ENCODE results near the gene OR52K2. TPM values are rescaled to one million over a fixed set of nuclear protein-coding genes. Genes with fewer than 3 reads are reported as not detected.
"Not testable (repeated sequence)": the region's sequence is repeated elsewhere in the genome, so short reads cannot be mapped to it uniquely, and the experiment has no call there.

Gene OR52K2
- total RNA-seq (ENCODE audit: low replicate concordance): not detected in 2 replicates

DNA sequence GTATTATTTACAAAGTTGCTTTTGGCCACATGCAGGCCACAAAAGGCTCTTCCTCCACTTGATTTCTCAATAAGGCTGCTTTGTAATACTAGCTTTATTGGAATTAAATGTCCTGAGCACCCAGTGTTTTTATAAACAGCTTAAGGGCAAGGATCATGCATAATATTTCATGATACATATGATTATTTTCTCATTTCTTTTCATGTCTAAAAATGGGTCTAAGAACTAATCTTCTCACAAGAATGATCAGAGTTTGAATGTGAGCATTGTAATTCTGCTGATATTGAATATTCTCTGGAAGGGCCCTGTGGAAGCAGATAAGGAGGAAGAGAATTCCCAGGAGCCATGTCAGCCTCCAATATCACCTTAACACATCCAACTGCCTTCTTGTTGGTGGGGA is at the start of gene OR52K2:
OR52K2 (plus strand) TSS at position 301 of the 400 bp plus-strand sequence; CDS start at position 346, 45 bp downstream.
- Histone ChIP-seq H3K79me2 (ENCODE audit: low read depth) (no peaks in the 10 kb centered on the region), H3K9ac (no peak within 1 kb of the TSS), H4K20me1 (ENCODE audit: low read depth) (no peaks in the 10 kb centered on the region), H3K4me1 (no peaks in the 10 kb centered on the region), H3K9me3 (ENCODE audit: low read depth) (no peaks in the 10 kb centered on the region), H3K27ac (no peak within 1 kb of the TSS), H3K4me2 (no peak within 1 kb of the TSS), H3K4me3 (no peak within 1 kb of the TSS), H2AFZ (replicated peaks) (no peak within 1 kb of the TSS), H3K36me3 (no peaks in the 10 kb centered on the region), H3K27me3 (no peaks in the 10 kb centered on the region), H3F3A (ENCODE audit: low read depth) (no peaks in the 10 kb centered on the region)
- H3K27me3 Mint-ChIP-seq (ENCODE audit: insufficient read depth, low read depth): peaks cover 2% of the 10 kb centered on the region
- no peaks in the 10 kb centered on the region for H3K4me1 Mint-ChIP-seq
- no peak within 1 kb of the TSS for H3K4me3 Mint-ChIP-seq
- H3K27ac Mint-ChIP-seq: no peak within 1 kb of the TSS
- H3K36me3 Mint-ChIP-seq: no peaks in the 10 kb centered on the region
- H3K9me3 Mint-ChIP-seq: no peaks in the 10 kb centered on the region
- TF ChIP-seq CTCF (IDR thresholded peaks at IDR 0.05) (no peak), EZH2phosphoT487 (IDR thresholded peaks at IDR 0.05) (no peak)
- DNase-seq (ENCODE audit: low spot score): no peak

DNA sequence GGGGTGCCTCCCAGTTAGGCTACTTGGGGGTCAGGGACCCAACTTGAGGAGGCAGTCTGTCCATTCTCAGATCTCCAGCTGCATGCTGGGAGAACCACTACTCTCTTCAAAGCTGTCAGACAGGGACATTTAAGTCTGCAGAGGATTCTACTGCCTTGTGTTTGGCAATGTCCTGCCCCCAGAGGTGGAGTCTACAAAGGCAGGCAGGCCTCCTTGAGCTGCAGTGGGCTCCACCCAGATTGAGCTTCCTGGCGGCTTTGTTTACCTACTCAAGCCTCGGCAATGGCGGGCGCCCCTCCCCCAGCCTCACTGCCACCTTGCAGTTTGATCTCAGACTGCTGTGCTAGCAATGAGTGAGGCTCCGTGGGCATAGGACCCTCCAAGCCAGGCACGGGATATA is 42.9 kb upstream of the OR52K2 start:
- not testable (repeated sequence) for H3K4me1 ChIP-seq; H3K27ac Mint-ChIP-seq; H3K9ac ChIP-seq; H3K27me3 Mint-ChIP-seq (ENCODE audit: insufficient read depth, low read depth); H3K79me2 ChIP-seq (ENCODE audit: low read depth); H3K27me3 ChIP-seq; H3K4me2 ChIP-seq; H3K27ac ChIP-seq; H4K20me1 ChIP-seq (ENCODE audit: low read depth); DNase-seq (ENCODE audit: low spot score); H3K9me3 ChIP-seq (ENCODE audit: low read depth); H3K36me3 Mint-ChIP-seq; H3K4me3 Mint-ChIP-seq; H3K36me3 ChIP-seq; H3F3A ChIP-seq (ENCODE audit: low read depth); H3K4me3 ChIP-seq; H2AFZ ChIP-seq (replicated peaks); H3K4me1 Mint-ChIP-seq
- H3K9me3 Mint-ChIP-seq: peaks cover 13% of the 10 kb centered on the region

- H4K20me1 ChIP-seq (ENCODE audit: low read depth): no peaks in the 10 kb centered on the region
- Mint-ChIP-seq H3K36me3 (no peaks in the 10 kb centered on the region), H3K27ac (no peak overlapping the region), H3K4me3 (no peak overlapping the region), H3K4me1 (no peaks in the 10 kb centered on the region), H3K9me3 (no peaks in the 10 kb centered on the region), H3K27me3 (ENCODE audit: insufficient read depth, low read depth) (peaks cover 2% of the 10 kb centered on the region)
- no peaks in the 10 kb centered on the region for H3K9me3 ChIP-seq (ENCODE audit: low read depth)
- H3K9ac ChIP-seq: no peak overlapping the region
- no peak overlapping the region for H2AFZ ChIP-seq (replicated peaks)
- H3F3A ChIP-seq (ENCODE audit: low read depth): no peaks in the 10 kb centered on the region
- no peaks in the 10 kb centered on the region for H3K79me2 ChIP-seq (ENCODE audit: low read depth)
- no peaks in the 10 kb centered on the region for H3K27me3 ChIP-seq
- H3K4me1 ChIP-seq: no peaks in the 10 kb centered on the region
- DNase-seq (ENCODE audit: low spot score): no peak
- TF ChIP-seq EZH2phosphoT487 (IDR thresholded peaks at IDR 0.05) (no peak), EZH2 (IDR thresholded peaks at IDR 0.05) (no peak), CTCF (IDR thresholded peaks at IDR 0.05) (no peak)
- H3K27ac ChIP-seq: no peak overlapping the region
- no peaks in the 10 kb centered on the region for H3K36me3 ChIP-seq
- no peak overlapping the region for H3K4me3 ChIP-seq
- H3K4me2 ChIP-seq: no peak overlapping the region
Measured at GRCh38 chr11:4416306-4416705, 32.8 kb upstream of the OR52K2 start.

DNA sequence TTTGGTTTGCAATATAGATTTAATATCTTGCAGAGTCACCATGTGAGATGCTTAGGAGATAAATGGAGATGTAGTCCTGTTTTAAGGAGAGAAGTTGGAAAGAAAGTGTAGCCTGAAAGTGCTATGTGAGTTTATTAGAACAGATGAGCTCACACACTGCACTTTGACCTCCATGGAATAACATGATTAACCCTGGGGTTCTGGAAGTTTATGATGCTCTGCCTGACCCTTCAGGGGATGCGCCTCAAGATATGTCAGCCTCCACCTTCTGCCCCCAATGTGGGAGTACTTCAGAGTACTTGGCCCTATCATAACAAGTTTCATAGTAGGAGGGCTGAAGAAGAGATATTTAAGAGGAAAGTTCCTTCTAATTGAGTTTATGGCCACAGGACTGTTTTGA is 32.3 kb upstream of the OR52K2 start:
- Mint-ChIP-seq H3K4me3 (no peak overlapping the region), H3K4me1 (no peaks in the 10 kb centered on the region), H3K27me3 (ENCODE audit: insufficient read depth, low read depth) (peaks cover 2% of the 10 kb centered on the region), H3K36me3 (no peaks in the 10 kb centered on the region), H3K9me3 (no peaks in the 10 kb centered on the region), H3K27ac (no peak overlapping the region)
- Histone ChIP-seq H3K4me3 (no peak overlapping the region), H3K4me1 (no peaks in the 10 kb centered on the region), H3F3A (ENCODE audit: low read depth) (no peaks in the 10 kb centered on the region), H3K27me3 (no peaks in the 10 kb centered on the region), H3K9me3 (ENCODE audit: low read depth) (no peaks in the 10 kb centered on the region), H2AFZ (replicated peaks) (no peak overlapping the region), H3K79me2 (ENCODE audit: low read depth) (no peaks in the 10 kb centered on the region), H3K27ac (no peak overlapping the region), H3K9ac (no peak overlapping the region), H4K20me1 (ENCODE audit: low read depth) (no peaks in the 10 kb centered on the region), H3K4me2 (no peak overlapping the region), H3K36me3 (no peaks in the 10 kb centered on the region)
- no peak for DNase-seq (ENCODE audit: low spot score)
- no peak for TF ChIP-seq EZH2phosphoT487 (IDR thresholded peaks at IDR 0.05)
- no peak for TF ChIP-seq EZH2 (IDR thresholded peaks at IDR 0.05)
- no peak for TF ChIP-seq CTCF (IDR thresholded peaks at IDR 0.05)

All from neural progenitor cell (in vitro differentiated cells).